Activated T-helper 2 cell treated with anti-CD3 and anti-CD28 coated beads, Interferon-gamma antibody, Interleukin-2, Interleukin-4, amounts not matched to agents 10 μg/mL and 5 μg/mL and 100 μg/mL, durations not matched to agents 14 hours and 24 hours and 36 hours (primary cell): Measurements from ENCODE around the gene GRIK5. TPM values are rescaled to one million over a fixed set of nuclear protein-coding genes. Genes with fewer than 3 reads are reported as not detected.

Source experiments
- DNase-seq: peaks from one replicate; pipeline ENCODE4 v3.0.0; 2021; ENCODE audit warnings: low spot score
- H3K27ac Mint-ChIP-seq: one replicate; pipeline ENCODE4 v1.8.0; 2021; ENCODE audit warnings: mixed read lengths
- H3K27me3 Mint-ChIP-seq: one replicate; pipeline ENCODE4 v1.8.0; 2021; ENCODE audit warnings: low read depth, mixed read lengths
- H3K36me3 Mint-ChIP-seq: one replicate; pipeline ENCODE4 v1.8.0; 2021; ENCODE audit warnings: low read depth, mixed read lengths
- H3K4me1 Mint-ChIP-seq: one replicate; pipeline ENCODE4 v1.8.0; 2021; ENCODE audit warnings: low read depth, mixed read lengths
- H3K4me3 Mint-ChIP-seq: one replicate; pipeline ENCODE4 v1.8.0; 2021; ENCODE audit warnings: low read depth, mild to moderate bottlenecking, moderate library complexity, mixed read lengths
- H3K9me3 Mint-ChIP-seq: one replicate; pipeline ENCODE4 v1.8.0; 2021; ENCODE audit warnings: mixed read lengths
- intact Hi-C: fragments of 100-400 bp; cut with micrococcal nuclease; formaldehyde crosslinking; loops from one replicate; pipeline ENCODE4 v1.15.1; 2023
- total RNA-seq: library from RNA; stranded (reverse); gene quantifications from 2 replicates; pipeline ENCODE4 v1.2.3, GENCODE V29; 2022

GRIK5 gene
- total RNA-seq, 1 donor from 2014 or later = 3.3 TPM

DNA sequence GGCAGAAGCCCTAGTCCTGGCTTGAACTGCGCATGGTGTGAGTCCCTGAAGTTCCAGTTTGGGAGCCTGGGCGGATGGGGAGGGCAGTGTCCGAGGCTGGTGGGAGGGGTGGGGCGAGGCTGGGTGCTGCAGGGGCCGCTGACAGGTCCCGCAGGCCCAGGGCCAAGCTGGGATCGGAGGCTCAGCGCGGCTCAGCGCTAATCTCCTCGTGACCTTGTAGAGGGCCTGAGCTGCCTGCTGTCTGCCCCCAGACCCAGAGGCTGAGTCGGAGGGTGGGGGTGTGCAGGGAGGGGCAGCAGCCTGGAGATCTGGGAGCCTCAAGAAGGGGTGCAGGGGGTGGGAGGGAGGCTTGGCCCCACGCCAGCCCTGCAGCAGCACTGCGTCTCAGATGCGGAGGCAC, 79.0 kb downstream of the GRIK5 start:
- intact Hi-C loops = no loop called here

DNA sequence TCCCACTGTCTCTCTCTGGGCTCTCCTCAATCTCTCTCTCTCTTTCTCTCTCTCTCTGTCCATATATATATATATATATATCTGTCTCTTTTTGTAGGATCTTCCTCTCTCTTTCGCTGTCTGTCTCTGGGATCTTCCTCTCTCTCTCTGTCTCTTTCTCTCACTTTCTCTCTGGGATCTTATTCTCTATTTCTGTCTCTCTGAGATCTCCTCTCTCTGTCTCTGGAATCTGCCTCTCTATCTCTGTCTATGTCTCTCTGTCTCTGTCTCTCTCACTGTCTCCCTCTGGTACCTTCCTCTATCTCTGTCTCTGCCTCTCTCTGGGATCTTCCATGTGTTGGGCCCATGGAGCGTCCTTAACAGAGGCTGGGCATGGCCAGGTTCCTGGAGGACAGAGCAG, 79.4 kb downstream of the GRIK5 start:
- no peak overlapping the region for H3K27ac Mint-ChIP-seq
- no peak overlapping the region for H3K4me3 Mint-ChIP-seq
- no peaks in the 10 kb centered on the region for H3K36me3 Mint-ChIP-seq
- no peak for DNase-seq
- H3K27me3 Mint-ChIP-seq = peaks cover 18% of the 10 kb centered on the region
- intact Hi-C loops = no loop called here
- H3K4me1 Mint-ChIP-seq = peaks cover 12% of the 10 kb centered on the region
- no peaks in the 10 kb centered on the region for H3K9me3 Mint-ChIP-seq

More for the DNA sequence above, 79.0 kb downstream of the GRIK5 start:
- Mint-ChIP-seq H3K4me1 (peaks cover 12% of the 10 kb centered on the region), H3K4me3 (no peak overlapping the region), H3K9me3 (no peaks in the 10 kb centered on the region), H3K27me3 (peaks cover 19% of the 10 kb centered on the region), H3K36me3 (no peaks in the 10 kb centered on the region), H3K27ac (no peak overlapping the region)
- no peak for DNase-seq

DNA sequence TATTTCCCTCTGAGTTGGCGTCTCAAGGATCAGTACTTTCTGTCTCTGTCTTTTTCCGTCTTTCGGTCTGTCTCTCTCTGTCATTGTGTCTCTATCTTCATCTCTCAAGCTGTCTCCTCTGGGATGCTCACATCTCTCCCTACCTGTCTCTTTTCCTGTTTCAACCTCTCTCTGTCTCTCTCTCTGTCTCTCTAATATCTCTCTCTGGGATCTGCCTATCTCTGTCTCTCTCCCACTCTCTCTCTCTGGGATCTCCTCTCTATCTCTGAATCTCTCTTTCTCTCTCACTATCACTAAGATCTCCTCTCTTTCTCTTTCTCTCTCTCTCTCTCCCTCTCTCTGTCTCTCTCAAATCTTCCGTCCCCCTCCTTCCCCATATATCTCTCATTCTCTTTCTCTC, 80.0 kb downstream of the GRIK5 start:
- H3K27ac Mint-ChIP-seq = no peak overlapping the region
- no peaks in the 10 kb centered on the region for H3K36me3 Mint-ChIP-seq
- H3K4me3 Mint-ChIP-seq = no peak overlapping the region
- no peak for DNase-seq
- peaks cover 12% of the 10 kb centered on the region for H3K27me3 Mint-ChIP-seq
- peaks cover 7% of the 10 kb centered on the region for H3K4me1 Mint-ChIP-seq
- intact Hi-C loops = no loop called here
- H3K9me3 Mint-ChIP-seq = no peaks in the 10 kb centered on the region

DNA sequence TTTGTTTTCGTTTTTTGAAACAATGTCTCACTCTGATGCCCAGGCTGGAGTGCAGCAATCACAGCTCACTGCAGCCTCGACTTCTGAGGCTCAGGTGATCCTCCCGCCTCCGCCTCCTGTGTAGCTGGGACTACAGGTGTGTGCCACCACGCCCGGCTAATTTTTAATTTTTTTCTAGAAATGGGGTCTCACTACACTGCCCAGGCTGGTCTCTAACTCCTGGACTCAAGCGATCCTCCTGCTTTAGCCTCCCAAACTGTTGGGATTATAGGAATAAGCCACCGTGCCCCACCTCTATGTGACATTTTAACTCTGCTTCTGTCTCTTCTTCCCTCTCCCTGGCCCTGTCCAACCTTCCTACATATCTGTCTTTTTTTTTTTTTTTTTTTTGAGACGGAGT, 81.1 kb downstream of the GRIK5 start:
- H3K4me3 Mint-ChIP-seq = no peak overlapping the region

DNA sequence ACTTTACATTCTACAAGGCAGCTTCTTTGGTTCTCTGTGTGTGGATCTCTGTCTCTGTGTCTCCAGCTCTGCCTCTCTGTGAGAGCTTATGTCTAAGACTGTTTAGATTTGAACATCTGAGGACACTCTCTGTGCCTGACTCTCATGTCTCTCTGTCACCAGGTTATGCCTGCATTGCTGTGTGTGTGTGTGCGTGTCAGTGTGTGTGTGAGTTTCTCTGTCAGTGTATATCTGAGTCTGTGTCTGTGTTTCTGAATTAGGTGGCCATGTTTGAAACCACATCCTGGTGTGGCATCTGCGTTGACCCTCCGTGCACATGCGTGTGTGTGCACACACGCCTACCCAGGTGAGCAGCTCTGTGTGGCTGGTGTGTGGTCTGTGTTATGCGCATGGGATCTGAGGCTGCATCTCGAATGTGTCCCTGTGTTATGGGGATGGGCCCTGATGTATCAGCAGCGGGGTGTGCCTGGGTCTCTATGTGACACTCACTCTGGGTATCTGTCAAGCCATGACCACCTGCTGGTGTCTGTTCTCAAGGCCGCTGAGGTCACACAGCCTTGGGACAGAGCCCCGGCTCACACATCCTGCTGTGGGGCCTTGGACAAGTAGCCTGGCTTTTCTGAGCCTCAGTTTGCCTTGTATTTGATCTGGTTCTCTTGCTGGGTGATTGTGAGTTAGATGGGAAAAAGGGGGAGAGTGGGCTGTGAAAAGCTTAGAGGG, 82.7 kb downstream of the GRIK5 start:
- no peak overlapping the region for H3K27ac Mint-ChIP-seq

More for the DNA sequence above, 81.1 kb downstream of the GRIK5 start:
- Mint-ChIP-seq H3K27ac (no peak overlapping the region), H3K27me3 (peaks cover 9% of the 10 kb centered on the region), H3K36me3 (no peaks in the 10 kb centered on the region), H3K9me3 (no peaks in the 10 kb centered on the region), H3K4me1 (peaks cover 6% of the 10 kb centered on the region)
- intact Hi-C loops = no loop called here
- DNase-seq = no peak

DNA sequence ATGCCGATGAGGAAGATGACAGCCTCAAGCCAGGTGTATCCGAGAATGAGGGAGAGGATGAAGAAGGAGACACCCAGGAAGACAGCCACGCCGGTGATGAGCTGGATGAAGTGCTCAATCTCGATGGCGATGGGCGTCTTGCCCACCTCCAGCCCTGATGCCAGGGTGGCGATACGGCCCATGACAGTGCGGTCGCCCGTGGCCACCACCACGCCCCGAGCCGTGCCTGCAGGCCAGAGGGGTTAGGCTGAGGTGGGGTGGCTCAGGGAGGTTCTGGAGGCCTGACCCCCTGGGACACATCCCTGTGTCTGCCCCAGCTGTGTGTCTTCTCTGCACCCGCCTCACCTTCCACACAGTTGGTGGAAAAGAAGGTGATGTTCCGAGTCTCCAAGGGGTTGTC, 85.0 kb downstream of the GRIK5 start:
- no peak overlapping the region for H3K27ac Mint-ChIP-seq
- no peaks in the 10 kb centered on the region for H3K36me3 Mint-ChIP-seq
- no peak overlapping the region for H3K4me3 Mint-ChIP-seq
- no peaks in the 10 kb centered on the region for H3K27me3 Mint-ChIP-seq
- no peaks in the 10 kb centered on the region for H3K9me3 Mint-ChIP-seq
- no peak for DNase-seq
- H3K4me1 Mint-ChIP-seq = no peaks in the 10 kb centered on the region
- intact Hi-C loops = no loop called here

More for the DNA sequence above, 82.7 kb downstream of the GRIK5 start:
- no peak overlapping the region for H3K4me3 Mint-ChIP-seq
- no peaks in the 10 kb centered on the region for H3K4me1 Mint-ChIP-seq
- intact Hi-C loops = no loop called here
- H3K9me3 Mint-ChIP-seq = no peaks in the 10 kb centered on the region
- H3K36me3 Mint-ChIP-seq = no peaks in the 10 kb centered on the region
- H3K27me3 Mint-ChIP-seq = no peaks in the 10 kb centered on the region
- no peak for DNase-seq

DNA sequence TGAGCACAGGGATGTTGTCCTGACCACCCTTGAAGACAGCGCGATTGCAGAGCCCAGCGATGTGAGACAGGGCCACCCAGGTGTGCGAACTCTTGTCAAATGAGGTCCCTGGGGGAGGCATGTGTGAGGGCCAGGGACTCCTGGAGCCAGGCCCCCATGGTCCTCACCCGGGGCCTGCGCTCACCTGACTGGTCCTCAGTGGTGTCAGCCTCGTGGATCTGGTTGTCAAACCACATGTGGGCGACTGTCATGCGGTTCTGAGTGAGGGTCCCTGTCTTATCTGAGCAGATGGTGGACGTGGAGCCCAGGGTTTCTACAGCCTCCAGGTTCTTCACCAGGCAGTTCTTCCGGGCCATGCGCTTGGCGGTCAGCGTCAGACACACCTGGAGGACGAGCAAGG, 88.3 kb downstream of the GRIK5 start:
- Mint-ChIP-seq H3K9me3 (no peaks in the 10 kb centered on the region), H3K27me3 (no peaks in the 10 kb centered on the region), H3K4me1 (no peaks in the 10 kb centered on the region), H3K27ac (no peak overlapping the region), H3K36me3 (no peaks in the 10 kb centered on the region), H3K4me3 (no peak overlapping the region)
- intact Hi-C loops = no loop called here
- DNase-seq = no peak

DNA sequence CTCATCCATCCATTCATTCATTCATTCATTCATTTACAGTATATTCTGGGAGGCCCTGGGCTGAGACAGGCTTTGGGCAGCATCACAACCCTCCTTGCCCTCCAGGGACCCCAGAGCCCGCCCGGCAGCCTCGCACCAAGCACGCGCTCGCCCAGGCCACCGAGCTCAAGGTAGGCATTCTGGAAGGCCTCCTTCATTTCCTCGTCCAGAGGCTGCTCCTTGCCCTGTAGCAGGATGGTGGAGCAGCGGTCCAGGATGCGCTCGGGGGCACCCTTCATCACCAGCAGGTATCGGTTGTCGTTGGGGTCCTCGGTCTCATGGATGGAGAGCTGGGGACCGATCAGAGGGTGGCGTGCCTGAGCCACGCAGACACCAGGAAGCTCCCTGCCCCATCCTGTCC, 91.5 kb downstream of the GRIK5 start:
- Mint-ChIP-seq H3K36me3 (no peaks in the 10 kb centered on the region), H3K9me3 (no peaks in the 10 kb centered on the region), H3K27me3 (no peaks in the 10 kb centered on the region), H3K4me3 (no peak overlapping the region), H3K27ac (no peak overlapping the region), H3K4me1 (no peaks in the 10 kb centered on the region)
- no peak for DNase-seq
- intact Hi-C loops = no loop called here

DNA sequence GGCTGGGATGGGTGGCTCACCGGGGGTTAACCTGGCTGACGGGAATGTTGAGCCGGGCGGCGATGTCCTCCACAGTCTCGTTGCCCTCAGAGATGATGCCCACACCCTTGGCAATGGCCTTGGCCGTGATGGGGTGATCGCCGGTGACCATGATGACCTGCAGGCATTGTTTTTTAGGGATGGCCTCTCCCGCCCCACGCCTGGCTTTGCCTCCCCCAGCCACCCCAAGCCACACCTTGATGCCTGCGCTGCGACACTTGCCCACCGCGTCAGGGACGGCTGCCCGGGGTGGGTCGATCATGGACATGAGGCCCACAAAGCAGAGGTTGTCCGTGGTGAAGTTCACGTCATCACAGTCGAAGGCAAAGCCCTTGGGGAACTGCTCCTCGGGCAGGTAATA, 92.1 kb downstream of the GRIK5 start:
- DNase-seq = no peak
- H3K9me3 Mint-ChIP-seq = no peaks in the 10 kb centered on the region

DNA sequence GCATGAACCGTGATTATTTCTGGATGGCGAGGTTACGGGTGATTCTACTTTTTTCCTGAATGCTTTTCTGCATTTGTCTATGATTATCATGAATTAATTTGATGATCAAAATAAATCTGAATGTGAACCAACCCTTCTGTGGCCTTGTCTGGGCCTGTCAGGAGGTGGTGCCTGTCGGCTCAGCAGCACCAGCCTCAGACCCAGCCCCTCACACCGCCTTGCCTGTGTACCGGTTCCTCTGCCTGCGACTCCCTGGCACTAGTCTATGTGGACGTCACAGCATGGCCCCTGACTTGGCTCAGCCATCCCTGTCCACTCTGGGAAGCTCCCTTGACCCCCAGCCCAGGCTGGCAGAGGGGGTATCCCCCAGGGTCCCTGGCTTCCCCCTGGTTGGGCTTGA, 95.4 kb downstream of the GRIK5 start:
- H3K4me3 Mint-ChIP-seq = no peak overlapping the region
- no peak for DNase-seq
- H3K36me3 Mint-ChIP-seq = no peaks in the 10 kb centered on the region
- intact Hi-C loops = no loop called here
- H3K4me1 Mint-ChIP-seq = no peaks in the 10 kb centered on the region
- no peaks in the 10 kb centered on the region for H3K27me3 Mint-ChIP-seq
- H3K9me3 Mint-ChIP-seq = no peaks in the 10 kb centered on the region
- H3K27ac Mint-ChIP-seq = no peak overlapping the region

More for the DNA sequence above, 92.1 kb downstream of the GRIK5 start:
- H3K27ac Mint-ChIP-seq = no peak overlapping the region
- no peaks in the 10 kb centered on the region for H3K4me1 Mint-ChIP-seq
- H3K4me3 Mint-ChIP-seq = no peak overlapping the region
- intact Hi-C loops = no loop called here
- H3K27me3 Mint-ChIP-seq = no peaks in the 10 kb centered on the region
- H3K36me3 Mint-ChIP-seq = no peaks in the 10 kb centered on the region

DNA sequence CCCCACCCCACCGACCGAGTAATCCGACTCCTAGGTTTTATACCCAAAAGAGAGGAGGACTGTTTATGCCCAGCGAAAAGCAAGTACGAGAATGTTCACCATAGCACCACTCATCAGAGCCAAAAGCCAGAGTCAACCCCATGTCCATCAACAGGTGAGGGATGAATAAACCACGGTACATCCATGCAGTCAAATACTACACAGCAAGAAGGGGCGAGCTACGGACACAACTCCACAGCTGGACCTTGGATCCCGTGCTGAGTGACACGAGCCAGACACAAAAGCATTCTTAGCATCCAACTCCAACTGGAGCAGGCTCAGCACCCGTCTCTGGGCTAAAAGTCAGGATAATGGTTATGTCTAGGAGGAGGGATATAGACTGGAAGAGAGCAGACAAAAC, 98.6 kb downstream of the GRIK5 start:
- intact Hi-C loops = no loop called here
- Mint-ChIP-seq H3K36me3 (no peaks in the 10 kb centered on the region), H3K4me3 (no peak overlapping the region), H3K27ac (no peak overlapping the region), H3K9me3 (no peaks in the 10 kb centered on the region), H3K4me1 (no peaks in the 10 kb centered on the region), H3K27me3 (no peaks in the 10 kb centered on the region)
- no peak for DNase-seq

DNA sequence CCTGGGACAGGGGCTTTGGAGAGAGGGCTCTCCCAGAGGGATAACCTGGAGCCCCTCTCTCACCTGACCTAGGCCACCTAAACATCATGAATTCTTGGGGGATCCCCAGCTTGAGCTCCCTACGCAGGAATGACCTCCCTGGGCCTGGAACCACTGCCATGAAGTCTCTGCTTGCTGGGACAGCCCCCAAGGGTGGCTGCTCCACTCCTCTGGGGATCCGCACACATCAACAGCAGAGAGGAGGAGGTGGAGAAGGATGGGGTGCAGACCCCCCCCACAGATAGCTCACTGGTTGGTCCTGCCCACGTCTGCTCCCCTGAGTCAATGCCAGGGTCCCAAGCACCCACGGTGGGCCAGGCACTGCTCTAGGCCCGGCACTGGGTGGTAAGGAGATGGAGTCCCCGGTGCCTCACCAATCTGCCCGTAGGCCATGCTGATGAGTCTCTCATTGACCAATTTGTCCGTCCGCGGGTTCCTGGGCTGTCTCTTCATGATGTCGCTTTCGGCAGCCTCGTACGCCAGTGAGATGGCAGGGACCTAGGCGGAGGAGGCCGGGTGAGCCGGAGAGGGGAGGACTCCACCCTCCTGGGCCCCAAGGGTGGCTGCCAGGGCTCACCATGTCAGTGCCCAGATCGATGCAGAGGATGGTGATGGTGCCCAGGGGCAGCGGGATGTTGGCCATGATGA, 100.1 kb downstream of the GRIK5 start:
- Mint-ChIP-seq H3K4me3 (no peak overlapping the region), H3K4me1 (no peaks in the 10 kb centered on the region)

DNA sequence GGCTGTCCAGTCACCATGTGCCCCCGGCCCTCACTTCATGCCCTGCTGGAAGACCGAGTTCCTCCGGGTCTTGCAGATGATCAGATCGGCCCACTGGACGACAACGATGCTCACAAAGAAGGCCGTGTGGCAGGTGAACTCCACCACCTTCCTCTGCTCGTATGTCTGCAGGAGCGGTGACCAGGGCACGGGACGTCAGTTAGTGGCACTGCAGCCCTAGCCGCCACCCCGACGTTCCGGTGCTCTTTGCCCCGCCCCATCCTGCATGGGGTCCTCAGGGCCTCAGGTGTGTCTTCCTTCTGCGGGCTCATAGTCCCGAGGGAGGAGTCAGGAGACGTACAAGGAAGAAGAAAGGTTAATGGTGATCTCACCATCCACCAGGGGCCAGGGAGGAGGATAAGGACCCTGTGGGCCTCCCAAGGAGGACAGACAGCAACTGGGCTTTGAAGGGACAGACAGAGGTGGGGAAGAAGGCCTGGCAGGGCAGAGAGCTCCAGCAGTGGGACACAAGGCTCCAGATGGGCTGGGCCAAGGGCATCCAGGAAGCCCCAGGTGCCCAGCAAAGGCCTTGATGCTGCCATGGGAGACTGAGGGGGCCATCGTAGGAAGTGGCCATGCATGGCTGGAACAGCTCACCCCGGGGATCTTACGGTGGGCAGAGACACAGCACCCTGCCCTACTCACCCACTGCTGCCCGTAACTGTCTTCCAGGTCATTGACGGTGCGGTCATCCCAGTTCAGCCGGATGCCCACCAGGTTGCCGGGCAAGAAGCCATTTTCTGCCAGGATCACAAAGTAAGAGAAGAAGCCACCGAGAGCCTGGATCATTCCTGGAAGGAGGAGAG, 101.0 kb downstream of the GRIK5 start:
- no peak overlapping the region for H3K4me3 Mint-ChIP-seq
- no peaks in the 10 kb centered on the region for H3K4me1 Mint-ChIP-seq
- intact Hi-C loops = no loop called here
- peaks cover 2% of the 10 kb centered on the region for H3K27me3 Mint-ChIP-seq
- no peak for DNase-seq
- H3K9me3 Mint-ChIP-seq = no peaks in the 10 kb centered on the region
- no peak overlapping the region for H3K27ac Mint-ChIP-seq
- H3K36me3 Mint-ChIP-seq = no peaks in the 10 kb centered on the region

More for the DNA sequence above, 100.1 kb downstream of the GRIK5 start:
- peaks cover 2% of the 10 kb centered on the region for H3K27me3 Mint-ChIP-seq
- no peak overlapping the region for H3K27ac Mint-ChIP-seq
- intact Hi-C loops = no loop called here
- no peaks in the 10 kb centered on the region for H3K9me3 Mint-ChIP-seq
- H3K36me3 Mint-ChIP-seq = no peaks in the 10 kb centered on the region
- no peak for DNase-seq
